ENCODE results near the gene OR2T34.
"Not testable (repeated sequence)": the region's sequence is repeated elsewhere in the genome, so short reads cannot be mapped to it uniquely, and the experiment has no call there.

DNA sequence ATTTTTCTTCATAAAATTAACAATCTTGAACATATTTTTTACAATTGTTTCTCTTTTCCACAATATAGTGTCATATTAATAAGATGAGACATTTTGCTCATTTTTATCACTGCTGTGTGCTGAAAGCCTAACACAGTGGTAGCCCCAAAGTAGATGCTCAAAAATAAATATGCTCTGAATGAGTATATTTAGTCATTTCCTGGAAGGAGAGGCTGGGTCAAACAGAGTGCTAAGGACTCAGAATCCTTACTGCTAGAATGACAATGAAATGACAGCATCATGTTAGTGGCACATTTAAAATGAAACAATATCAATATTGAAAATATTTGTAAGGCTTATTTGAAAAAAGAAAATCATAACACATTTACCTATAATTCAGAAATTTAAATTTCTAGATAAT, 37.1 kb downstream of the OR2T34 start:
- not testable (repeated sequence) for TF ChIP-seq EZH2phosphoT487 (IDR thresholded peaks at IDR 0.05; ENCODE audit: unreplicated experiment); EZH2 (IDR thresholded peaks at IDR 0.05; ENCODE audit: low read depth, unreplicated experiment); POLR2AphosphoS5 (IDR thresholded peaks at IDR 0.05; ENCODE audit: low read depth); NANOG (IDR thresholded peaks at IDR 0.05; ENCODE audit: borderline replicate concordance); CREB1 (CRISPR knock-in tag; IDR thresholded peaks at IDR 0.05; ENCODE audit: low read depth); JUNB (IDR thresholded peaks at IDR 0.05; ENCODE audit: unreplicated experiment); ZNF331 (CRISPR knock-in tag; IDR thresholded peaks at IDR 0.05; ENCODE audit: low read depth)
- TF ChIP-seq, protein P1, sequence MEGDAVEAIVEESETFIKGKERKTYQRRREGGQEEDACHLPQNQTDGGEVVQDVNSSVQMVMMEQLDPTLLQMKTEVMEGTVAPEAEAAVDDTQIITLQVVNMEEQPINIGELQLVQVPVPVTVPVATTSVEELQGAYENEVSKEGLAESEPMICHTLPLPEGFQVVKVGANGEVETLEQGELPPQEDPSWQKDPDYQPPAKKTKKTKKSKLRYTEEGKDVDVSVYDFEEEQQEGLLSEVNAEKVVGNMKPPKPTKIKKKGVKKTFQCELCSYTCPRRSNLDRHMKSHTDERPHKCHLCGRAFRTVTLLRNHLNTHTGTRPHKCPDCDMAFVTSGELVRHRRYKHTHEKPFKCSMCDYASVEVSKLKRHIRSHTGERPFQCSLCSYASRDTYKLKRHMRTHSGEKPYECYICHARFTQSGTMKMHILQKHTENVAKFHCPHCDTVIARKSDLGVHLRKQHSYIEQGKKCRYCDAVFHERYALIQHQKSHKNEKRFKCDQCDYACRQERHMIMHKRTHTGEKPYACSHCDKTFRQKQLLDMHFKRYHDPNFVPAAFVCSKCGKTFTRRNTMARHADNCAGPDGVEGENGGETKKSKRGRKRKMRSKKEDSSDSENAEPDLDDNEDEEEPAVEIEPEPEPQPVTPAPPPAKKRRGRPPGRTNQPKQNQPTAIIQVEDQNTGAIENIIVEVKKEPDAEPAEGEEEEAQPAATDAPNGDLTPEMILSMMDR (conservative IDR thresholded peaks at IDR 0.05; ENCODE audit: low read depth in 2 of 2), result not testable (repeated sequence)
- TF ChIP-seq, protein P2, sequence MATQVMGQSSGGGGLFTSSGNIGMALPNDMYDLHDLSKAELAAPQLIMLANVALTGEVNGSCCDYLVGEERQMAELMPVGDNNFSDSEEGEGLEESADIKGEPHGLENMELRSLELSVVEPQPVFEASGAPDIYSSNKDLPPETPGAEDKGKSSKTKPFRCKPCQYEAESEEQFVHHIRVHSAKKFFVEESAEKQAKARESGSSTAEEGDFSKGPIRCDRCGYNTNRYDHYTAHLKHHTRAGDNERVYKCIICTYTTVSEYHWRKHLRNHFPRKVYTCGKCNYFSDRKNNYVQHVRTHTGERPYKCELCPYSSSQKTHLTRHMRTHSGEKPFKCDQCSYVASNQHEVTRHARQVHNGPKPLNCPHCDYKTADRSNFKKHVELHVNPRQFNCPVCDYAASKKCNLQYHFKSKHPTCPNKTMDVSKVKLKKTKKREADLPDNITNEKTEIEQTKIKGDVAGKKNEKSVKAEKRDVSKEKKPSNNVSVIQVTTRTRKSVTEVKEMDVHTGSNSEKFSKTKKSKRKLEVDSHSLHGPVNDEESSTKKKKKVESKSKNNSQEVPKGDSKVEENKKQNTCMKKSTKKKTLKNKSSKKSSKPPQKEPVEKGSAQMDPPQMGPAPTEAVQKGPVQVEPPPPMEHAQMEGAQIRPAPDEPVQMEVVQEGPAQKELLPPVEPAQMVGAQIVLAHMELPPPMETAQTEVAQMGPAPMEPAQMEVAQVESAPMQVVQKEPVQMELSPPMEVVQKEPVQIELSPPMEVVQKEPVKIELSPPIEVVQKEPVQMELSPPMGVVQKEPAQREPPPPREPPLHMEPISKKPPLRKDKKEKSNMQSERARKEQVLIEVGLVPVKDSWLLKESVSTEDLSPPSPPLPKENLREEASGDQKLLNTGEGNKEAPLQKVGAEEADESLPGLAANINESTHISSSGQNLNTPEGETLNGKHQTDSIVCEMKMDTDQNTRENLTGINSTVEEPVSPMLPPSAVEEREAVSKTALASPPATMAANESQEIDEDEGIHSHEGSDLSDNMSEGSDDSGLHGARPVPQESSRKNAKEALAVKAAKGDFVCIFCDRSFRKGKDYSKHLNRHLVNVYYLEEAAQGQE (IDR thresholded peaks at IDR 0.05; ENCODE audit: unreplicated experiment), result not testable (repeated sequence)
- TF ChIP-seq, protein P3, sequence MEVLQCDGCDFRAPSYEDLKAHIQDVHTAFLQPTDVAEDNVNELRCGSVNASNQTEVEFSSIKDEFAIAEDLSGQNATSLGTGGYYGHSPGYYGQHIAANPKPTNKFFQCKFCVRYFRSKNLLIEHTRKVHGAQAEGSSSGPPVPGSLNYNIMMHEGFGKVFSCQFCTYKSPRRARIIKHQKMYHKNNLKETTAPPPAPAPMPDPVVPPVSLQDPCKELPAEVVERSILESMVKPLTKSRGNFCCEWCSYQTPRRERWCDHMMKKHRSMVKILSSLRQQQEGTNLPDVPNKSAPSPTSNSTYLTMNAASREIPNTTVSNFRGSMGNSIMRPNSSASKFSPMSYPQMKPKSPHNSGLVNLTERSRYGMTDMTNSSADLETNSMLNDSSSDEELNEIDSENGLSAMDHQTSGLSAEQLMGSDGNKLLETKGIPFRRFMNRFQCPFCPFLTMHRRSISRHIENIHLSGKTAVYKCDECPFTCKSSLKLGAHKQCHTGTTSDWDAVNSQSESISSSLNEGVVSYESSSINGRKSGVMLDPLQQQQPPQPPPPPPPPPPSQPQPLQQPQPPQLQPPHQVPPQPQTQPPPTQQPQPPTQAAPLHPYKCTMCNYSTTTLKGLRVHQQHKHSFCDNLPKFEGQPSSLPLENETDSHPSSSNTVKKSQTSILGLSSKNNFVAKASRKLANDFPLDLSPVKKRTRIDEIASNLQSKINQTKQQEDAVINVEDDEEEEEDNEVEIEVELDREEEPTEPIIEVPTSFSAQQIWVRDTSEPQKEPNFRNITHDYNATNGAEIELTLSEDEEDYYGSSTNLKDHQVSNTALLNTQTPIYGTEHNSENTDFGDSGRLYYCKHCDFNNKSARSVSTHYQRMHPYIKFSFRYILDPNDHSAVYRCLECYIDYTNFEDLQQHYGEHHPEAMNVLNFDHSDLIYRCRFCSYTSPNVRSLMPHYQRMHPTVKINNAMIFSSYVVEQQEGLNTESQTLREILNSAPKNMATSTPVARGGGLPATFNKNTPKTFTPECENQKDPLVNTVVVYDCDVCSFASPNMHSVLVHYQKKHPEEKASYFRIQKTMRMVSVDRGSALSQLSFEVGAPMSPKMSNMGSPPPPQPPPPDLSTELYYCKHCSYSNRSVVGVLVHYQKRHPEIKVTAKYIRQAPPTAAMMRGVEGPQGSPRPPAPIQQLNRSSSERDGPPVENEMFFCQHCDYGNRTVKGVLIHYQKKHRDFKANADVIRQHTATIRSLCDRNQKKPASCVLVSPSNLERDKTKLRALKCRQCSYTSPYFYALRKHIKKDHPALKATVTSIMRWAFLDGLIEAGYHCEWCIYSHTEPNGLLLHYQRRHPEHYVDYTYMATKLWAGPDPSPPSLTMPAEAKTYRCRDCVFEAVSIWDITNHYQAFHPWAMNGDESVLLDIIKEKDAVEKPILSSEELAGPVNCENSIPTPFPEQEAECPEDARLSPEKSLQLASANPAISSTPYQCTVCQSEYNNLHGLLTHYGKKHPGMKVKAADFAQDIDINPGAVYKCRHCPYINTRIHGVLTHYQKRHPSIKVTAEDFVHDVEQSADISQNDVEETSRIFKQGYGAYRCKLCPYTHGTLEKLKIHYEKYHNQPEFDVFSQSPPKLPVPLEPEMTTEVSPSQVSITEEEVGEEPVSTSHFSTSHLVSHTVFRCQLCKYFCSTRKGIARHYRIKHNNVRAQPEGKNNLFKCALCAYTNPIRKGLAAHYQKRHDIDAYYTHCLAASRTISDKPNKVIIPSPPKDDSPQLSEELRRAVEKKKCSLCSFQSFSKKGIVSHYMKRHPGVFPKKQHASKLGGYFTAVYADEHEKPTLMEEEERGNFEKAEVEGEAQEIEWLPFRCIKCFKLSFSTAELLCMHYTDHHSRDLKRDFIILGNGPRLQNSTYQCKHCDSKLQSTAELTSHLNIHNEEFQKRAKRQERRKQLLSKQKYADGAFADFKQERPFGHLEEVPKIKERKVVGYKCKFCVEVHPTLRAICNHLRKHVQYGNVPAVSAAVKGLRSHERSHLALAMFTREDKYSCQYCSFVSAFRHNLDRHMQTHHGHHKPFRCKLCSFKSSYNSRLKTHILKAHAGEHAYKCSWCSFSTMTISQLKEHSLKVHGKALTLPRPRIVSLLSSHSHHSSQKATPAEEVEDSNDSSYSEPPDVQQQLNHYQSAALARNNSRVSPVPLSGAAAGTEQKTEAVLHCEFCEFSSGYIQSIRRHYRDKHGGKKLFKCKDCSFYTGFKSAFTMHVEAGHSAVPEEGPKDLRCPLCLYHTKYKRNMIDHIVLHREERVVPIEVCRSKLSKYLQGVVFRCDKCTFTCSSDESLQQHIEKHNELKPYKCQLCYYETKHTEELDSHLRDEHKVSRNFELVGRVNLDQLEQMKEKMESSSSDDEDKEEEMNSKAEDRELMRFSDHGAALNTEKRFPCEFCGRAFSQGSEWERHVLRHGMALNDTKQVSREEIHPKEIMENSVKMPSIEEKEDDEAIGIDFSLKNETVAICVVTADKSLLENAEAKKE (CRISPR knock-in tag; IDR thresholded peaks at IDR 0.05), result not testable (repeated sequence)
- TF ChIP-seq, protein P4, sequence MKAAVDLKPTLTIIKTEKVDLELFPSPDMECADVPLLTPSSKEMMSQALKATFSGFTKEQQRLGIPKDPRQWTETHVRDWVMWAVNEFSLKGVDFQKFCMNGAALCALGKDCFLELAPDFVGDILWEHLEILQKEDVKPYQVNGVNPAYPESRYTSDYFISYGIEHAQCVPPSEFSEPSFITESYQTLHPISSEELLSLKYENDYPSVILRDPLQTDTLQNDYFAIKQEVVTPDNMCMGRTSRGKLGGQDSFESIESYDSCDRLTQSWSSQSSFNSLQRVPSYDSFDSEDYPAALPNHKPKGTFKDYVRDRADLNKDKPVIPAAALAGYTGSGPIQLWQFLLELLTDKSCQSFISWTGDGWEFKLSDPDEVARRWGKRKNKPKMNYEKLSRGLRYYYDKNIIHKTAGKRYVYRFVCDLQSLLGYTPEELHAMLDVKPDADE (IDR thresholded peaks at IDR 0.05), result not testable (repeated sequence)
